K562 (cell line): ENCODE measurements around the gene GIGYF2. TPM values are rescaled to one million over a fixed set of nuclear protein-coding genes. Genes with fewer than 3 reads are reported as not detected.

ENCODE experiments used
- ATAC-seq: fragments of 200-7000 bp; cut with Tn5 transposase; 3 replicates; pipeline ENCODE4 v1.9.1; 2020; ENCODE audit warnings: moderate library complexity
- BruUV-seq: library from RNA; stranded (reverse); fragments of 400-500 nt; replicated peaks from 2 replicates; lab custom pipeline; 2021; lab: Mats Ljungman, UMichigan
- CTCF ChIA-PET: fragments of 300-600 bp; formaldehyde crosslinking; extraction: SDS; loops from one replicate; lab custom pipeline; 2021; ENCODE audit warnings: low intra/inter-chr PET ratio; lab: Yijun Ruan, JAX
- POLR2A ChIA-PET: fragments of 300-600, 350-650 bp; sonication (Branson Sonifier 250); formaldehyde crosslinking; extraction: SDS; loops from one replicate; lab custom pipeline; 2021; ENCODE audit warnings: antibody characterized with exemption, inconsistent platforms; lab: Yijun Ruan, JAX
- DNase-seq, 4 experiments: peaks; one replicate each; pipeline versions ENCODE4 v3.0.0 to v3.0.0-alpha.2; 2011 to 2018; ENCODE audit warnings: low spot score in 3 of 4, mixed read lengths in 3 of 4; ENCODE audit errors: extremely low read depth in 1 of 4
- FAIRE-seq: peaks from 2 replicates; lab custom pipeline; 2011; peaks lifted over from hg19 to GRCh38; lab: Jason Lieb, UNC
- H2AFZ ChIP-seq: 2 replicates; pipeline ENCODE4 v1.6.0; 2011; ENCODE audit warnings: low read depth, low read length, control low read depth, inconsistent platforms
- H3K27ac ChIP-seq: fragments of 200-600 bp; 3 replicates; pipeline ENCODE4 v1.8.0; 2011; ENCODE audit warnings: low read depth, mild to moderate bottlenecking, control low read depth, inconsistent platforms, low read length, moderate library complexity, mixed read lengths; ENCODE audit errors: extremely low read depth
- H3K27me3 ChIP-seq, 2 experiments: fragments of 300-600 bp in 1 of 2; 2 replicates in 1 of 2; 3 replicates in 1 of 2; pipeline versions ENCODE4 v1.6.0 to v1.8.0; 2011; ENCODE audit warnings: inconsistent platforms in 2 of 2, low read length in 2 of 2, mild to moderate bottlenecking in 1 of 2, mixed read lengths in 1 of 2, moderate library complexity in 1 of 2; ENCODE audit not compliant: control insufficient read depth in 2 of 2, insufficient read depth in 2 of 2
- H3K36me3 ChIP-seq: fragments of 300-600 bp; 3 replicates; pipeline ENCODE4 v1.8.0; 2011; ENCODE audit warnings: mild to moderate bottlenecking, low read length, inconsistent platforms; ENCODE audit not compliant: control insufficient read depth, insufficient read depth
- H3K4me1 ChIP-seq, 2 experiments: fragments of 200-600 bp in 1 of 2; replicated peaks in 1 of 2; 2 replicates in 1 of 2; 3 replicates in 1 of 2; pipeline versions ENCODE4 v1.5.1 to v1.8.0; 2011; ENCODE audit warnings: inconsistent platforms in 2 of 2, low read length in 2 of 2, mild to moderate bottlenecking in 1 of 2, mixed read lengths in 1 of 2, moderate library complexity in 1 of 2; ENCODE audit not compliant: control insufficient read depth in 2 of 2, insufficient read depth in 2 of 2
- H3K4me2 ChIP-seq: 2 replicates; pipeline ENCODE4 v1.6.1; 2011; ENCODE audit warnings: low read length, control low read depth, inconsistent platforms, mixed read lengths; ENCODE audit not compliant: insufficient read depth
- H3K4me3 ChIP-seq: fragments of 200-600 bp; sonication (generic), shearing (Covaris generic); 2 replicates; pipeline ENCODE4 v1.5.1; 2016; ENCODE audit warnings: control low read depth, inconsistent platforms
- H3K79me2 ChIP-seq: fragments of 200-600 bp; 3 replicates; pipeline ENCODE4 v1.8.0; 2011; ENCODE audit warnings: low read length, inconsistent platforms; ENCODE audit not compliant: control insufficient read depth, insufficient read depth
- H3K9ac ChIP-seq, 2 experiments: 2 replicates each; pipeline versions ENCODE4 v1.6.0 to v1.6.1; 2011; ENCODE audit warnings: low read depth in 2 of 2, low read length in 2 of 2, control low read depth in 1 of 2, inconsistent platforms in 1 of 2, mild to moderate bottlenecking in 1 of 2, mixed read lengths in 1 of 2; ENCODE audit not compliant: insufficient read depth in 1 of 2
- H3K9me1 ChIP-seq: one replicate; pipeline ENCODE4 v1.6.0; 2011; ENCODE audit warnings: inconsistent platforms, mild to moderate bottlenecking, low read length, moderate library complexity; ENCODE audit not compliant: control insufficient read depth, insufficient read depth
- H3K9me3 ChIP-seq: replicated peaks from 2 replicates; pipeline ENCODE4 v1.5.1; 2011; ENCODE audit warnings: low read depth, low read length, inconsistent platforms; ENCODE audit not compliant: control insufficient read depth, insufficient read depth
- H4K20me1 ChIP-seq: replicated peaks from 2 replicates; pipeline ENCODE4 v1.6.1; 2011; ENCODE audit warnings: low read length, inconsistent platforms, mixed read lengths; ENCODE audit not compliant: control insufficient read depth, insufficient read depth
- BRCA1 ChIP-seq, 2 experiments: fragments of 450-650 bp in 1 of 2; sonication (generic) in 1 of 2; formaldehyde crosslinking in 1 of 2; IDR thresholded peaks; 2 replicates each; pipeline versions ENCODE4 v1.5.0 to v1.6.1; 2017 to 2020; ENCODE audit warnings: mild to moderate bottlenecking in 1 of 2, missing genetic modification reagents in 1 of 2
- ETV6 ChIP-seq, 3 experiments: fragments of 150-350 bp in 1 of 3; sonication (generic) in 1 of 3; formaldehyde crosslinking in 1 of 3; IDR thresholded peaks; 2 replicates each; pipeline versions ENCODE4 v1.6.1 to v1.8.0; 2014 to 2022; ENCODE audit warnings: borderline replicate concordance in 2 of 3, low read depth in 2 of 3, antibody characterized with exemption in 1 of 3, low read length in 1 of 3, mild to moderate bottlenecking in 1 of 3, missing genetic modification reagents in 1 of 3
- JUN ChIP-seq, 2 experiments: sonication (generic) in 1 of 2; formaldehyde crosslinking in 1 of 2; IDR thresholded peaks; 2 replicates each; pipeline versions ENCODE4 v1.6.1 to v1.8.0; 2012 to 2022; ENCODE audit warnings: borderline replicate concordance in 2 of 2, mild to moderate bottlenecking in 2 of 2, improper control_type of control experiment in 1 of 2, low read depth in 1 of 2, low read length in 1 of 2, missing genetic modification reagents in 1 of 2
- MAFG ChIP-seq: fragments of 450-650 bp; conservative IDR thresholded peaks from 2 replicates; pipeline ENCODE4 v1.6.1; 2016; ENCODE audit warnings: missing genetic modification characterization, missing compliant biosample characterization
- POLR2G ChIP-seq: fragments of 200-400 bp; formaldehyde crosslinking; IDR thresholded peaks from 2 replicates; pipeline ENCODE4 v1.6.1; 2017; ENCODE audit warnings: low read depth, mild to moderate bottlenecking, antibody characterized with exemption, low read length, moderate library complexity
- ZNF239 ChIP-seq: fragments of 250-450 bp; sonication (Bioruptor Pico); IDR thresholded peaks from 2 replicates; pipeline ENCODE4 v1.4.0; 2020; ENCODE audit warnings: mild to moderate bottlenecking
- WGBS: fragments of 100-300 bp; shearing (Covaris generic); methylation state at CpG from one replicate; pipeline ENCODE4 v1.1.6; 2016; ENCODE audit warnings: low coverage, mixed read lengths; ENCODE audit not compliant: insufficient coverage; ENCODE audit errors: missing lambda C conversion rate; 5-methylcytosine and 5-hydroxymethylcytosine counted together
- in situ Hi-C: fragments of 300-500 bp; cut with MboI; formaldehyde crosslinking; loops from 4 replicates; pipeline ENCODE4 v1.15.0; 2018; ENCODE audit warnings: inconsistent platforms, mixed read lengths
- intact Hi-C: fragments of 100-400 bp; cut with micrococcal nuclease; formaldehyde crosslinking; loops from 2 replicates; pipeline ENCODE4 v1.14.2; 2022
- polyA plus RNA-seq, 8 experiments: library from polyadenylated mRNA; depleted of rRNA in 4 of 8; stranded (reverse) in 5 of 8; unstranded in 3 of 8; fragments of >200 nt; fragmentation: Nextera tagmentation in 2 of 8; fragmentation: Illumina TruSeq in 1 of 8; extraction: Ambion mirVana in 2 of 8; extraction: Trizol in 1 of 8; gene quantifications; 2 replicates each; pipeline versions ENCODE4 v1.2.1 to v1.2.3, GENCODE V29; 2011 to 2014; ENCODE audit warnings: inconsistent platforms in 1 of 8, missing spikeins in 1 of 8
- total RNA-seq, 7 experiments: library from RNA; depleted of rRNA in 6 of 7; stranded (reverse); fragments of >200 nt in 6 of 7; fragmentation: Illumina TruSeq in 2 of 7; extraction: Trizol in 2 of 7; gene quantifications; 2 replicates each; pipeline versions ENCODE4 v1.2.1 to v1.2.3, GENCODE V29; 2011 to 2021; ENCODE audit warnings: low replicate concordance in 1 of 7
- TF ChIP-seq, protein P1 (sequence below): sonication (generic); formaldehyde crosslinking; IDR thresholded peaks from 2 replicates; pipeline ENCODE4 v1.8.0; 2022; ENCODE audit warnings: mild to moderate bottlenecking, missing genetic modification reagents, borderline replicate concordance

The GIGYF2 gene
- total and polyA plus RNA-seq, 9 of the 15 experiments (the other 6 are each of a cell fraction or from before 2014, with no cell fraction given), result 12.7 to 52.7 (median 34.9) TPM

DNA sequence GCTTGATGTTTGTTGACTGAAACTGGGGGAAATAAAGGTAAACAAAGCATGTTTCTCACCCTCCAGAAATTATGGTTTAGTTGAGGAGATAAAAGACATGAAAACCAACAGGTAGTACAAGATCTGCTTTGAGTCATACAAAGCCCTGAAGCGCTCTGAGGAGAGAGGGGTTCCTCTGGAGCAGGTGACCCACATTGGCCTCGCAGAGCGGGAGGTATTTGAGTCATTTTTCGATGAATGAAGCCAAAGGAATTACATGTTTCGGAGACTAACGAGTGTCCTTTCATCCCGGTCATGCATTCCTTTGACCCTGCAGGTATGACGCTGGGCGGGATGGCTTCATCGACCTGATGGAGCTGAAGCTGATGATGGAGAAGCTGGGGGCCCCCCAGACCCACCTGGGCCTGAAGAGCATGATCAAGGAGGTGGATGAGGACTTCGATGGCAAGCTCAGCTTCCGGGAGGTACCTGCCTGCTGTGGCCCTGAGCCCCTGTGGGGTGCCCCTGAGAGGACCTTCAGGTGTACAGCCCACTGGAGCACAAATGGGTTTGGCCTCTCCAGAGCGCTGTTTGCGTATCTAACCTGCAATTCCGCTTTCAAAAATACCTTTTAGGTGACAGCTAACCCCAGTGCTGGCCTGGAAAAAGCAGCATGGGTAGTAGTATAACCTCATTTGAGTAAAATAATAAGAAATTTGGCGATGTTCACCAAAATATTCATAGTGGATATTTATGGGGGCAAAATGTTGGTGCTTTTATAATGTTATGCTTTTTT is 34.5 kb upstream of the GIGYF2 start:
- CTCF ChIA-PET, result no interaction called here
- Histone ChIP-seq H3K27me3 (peaks cover 0 to 11% of the 10 kb centered on the region in 2 experiments; a peak in 1 of 5 replicates), H4K20me1 (no peaks in the 10 kb centered on the region), H3K79me2 (no peaks in the 10 kb centered on the region), H2AFZ (no peak overlapping the region), H3K9me3 (no peaks in the 10 kb centered on the region), H3K4me2 (no peak overlapping the region), H3K4me3 (no peak overlapping the region), H3K9me1 (no peaks in the 10 kb centered on the region), H3K4me1 (no peaks in the 10 kb centered on the region), H3K27ac (no peak overlapping the region), H3K9ac (no peak overlapping the region), H3K36me3 (no peaks in the 10 kb centered on the region)
- in situ Hi-C loops, result no loop called here
- POLR2A ChIA-PET, result no interaction called here
- intact Hi-C loops, result no loop called here
- 41% methylated on average over 15 of the region's 16 CpGs for WGBS
- DNase-seq (no peak), ATAC-seq (no peak), FAIRE-seq (no peak)
- BruUV-seq, result no TSS peak
- TF ChIP-seq BRCA1 (IDR thresholded peaks at IDR 0.05) (no peak), BRCA1 (CRISPR knock-in tag; IDR thresholded peaks at IDR 0.05) (no peak), ETV6 (IDR thresholded peaks at IDR 0.05; ENCODE audit: borderline replicate concordance in 1 of 2, low read depth in 2 of 2, low read length in 1 of 2) (no peak), ETV6 (CRISPR knock-in tag; IDR thresholded peaks at IDR 0.05; ENCODE audit: borderline replicate concordance) (no peak), JUN (IDR thresholded peaks at IDR 0.05; ENCODE audit: borderline replicate concordance, low read depth, low read length) (no peak), JUN (CRISPR knock-in tag; IDR thresholded peaks at IDR 0.05; ENCODE audit: borderline replicate concordance) (no peak), ZNF239 (CRISPR knock-in tag) (no peak), MAFG (tag) (no peak), POLR2G (no peak)
- TF ChIP-seq, protein P1, sequence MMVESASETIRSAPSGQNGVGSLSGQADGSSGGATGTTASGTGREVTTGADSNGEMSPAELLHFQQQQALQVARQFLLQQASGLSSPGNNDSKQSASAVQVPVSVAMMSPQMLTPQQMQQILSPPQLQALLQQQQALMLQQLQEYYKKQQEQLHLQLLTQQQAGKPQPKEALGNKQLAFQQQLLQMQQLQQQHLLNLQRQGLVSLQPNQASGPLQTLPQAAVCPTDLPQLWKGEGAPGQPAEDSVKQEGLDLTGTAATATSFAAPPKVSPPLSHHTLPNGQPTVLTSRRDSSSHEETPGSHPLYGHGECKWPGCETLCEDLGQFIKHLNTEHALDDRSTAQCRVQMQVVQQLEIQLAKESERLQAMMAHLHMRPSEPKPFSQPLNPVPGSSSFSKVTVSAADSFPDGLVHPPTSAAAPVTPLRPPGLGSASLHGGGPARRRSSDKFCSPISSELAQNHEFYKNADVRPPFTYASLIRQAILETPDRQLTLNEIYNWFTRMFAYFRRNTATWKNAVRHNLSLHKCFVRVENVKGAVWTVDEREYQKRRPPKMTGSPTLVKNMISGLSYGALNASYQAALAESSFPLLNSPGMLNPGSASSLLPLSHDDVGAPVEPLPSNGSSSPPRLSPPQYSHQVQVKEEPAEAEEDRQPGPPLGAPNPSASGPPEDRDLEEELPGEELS (CRISPR knock-in tag), result no peak
